ENCODE results near the gene LSM7. TPM values are rescaled to one million over a fixed set of nuclear protein-coding genes. Genes with fewer than 3 reads are reported as not detected.

LSM7 gene
- total and polyA plus RNA-seq, 2 of the 13 experiments (the other 11 are each of a cell fraction or from before 2014, with no cell fraction given): 140 to 205 TPM

DNA sequence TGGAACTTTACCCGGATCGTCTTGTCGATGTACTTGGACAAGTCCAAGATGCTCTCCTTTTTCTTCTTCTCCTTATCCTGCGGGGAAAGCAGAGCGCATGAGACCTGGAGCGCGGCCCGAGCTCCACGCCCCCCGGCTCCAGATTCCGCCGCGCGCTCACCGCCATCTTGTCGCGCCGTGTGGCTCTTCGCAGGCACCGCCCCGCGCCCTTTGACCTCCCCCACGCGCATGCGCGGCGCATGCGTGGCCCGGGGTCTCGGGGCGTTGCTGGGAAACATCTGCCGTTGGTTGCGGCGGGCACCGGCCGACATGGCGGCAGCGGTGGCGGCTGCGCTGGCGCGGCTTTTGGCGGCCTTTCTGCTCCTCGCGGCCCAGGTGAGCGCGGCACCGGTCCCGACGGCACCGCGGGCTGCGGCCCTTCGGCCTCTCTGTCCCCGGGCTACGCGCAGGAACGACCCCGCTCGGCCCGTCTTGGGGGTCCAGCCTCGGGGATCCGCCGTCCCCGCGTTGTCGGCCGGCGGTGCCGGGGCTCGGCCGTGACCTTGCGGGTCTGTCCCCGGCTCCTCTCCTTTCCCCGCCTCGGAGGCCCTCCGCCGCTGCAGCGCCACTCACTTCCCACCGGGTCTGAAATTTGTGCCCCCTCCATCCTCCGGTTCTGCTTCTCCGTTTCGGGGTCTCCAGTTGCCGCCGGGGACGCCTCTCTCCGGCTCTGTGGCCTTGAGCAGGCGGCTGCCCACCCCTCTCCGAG is at the start of gene LSM7, which contains the start of gene SPPL2B (continued):
- TF ChIP-seq, protein P1, sequence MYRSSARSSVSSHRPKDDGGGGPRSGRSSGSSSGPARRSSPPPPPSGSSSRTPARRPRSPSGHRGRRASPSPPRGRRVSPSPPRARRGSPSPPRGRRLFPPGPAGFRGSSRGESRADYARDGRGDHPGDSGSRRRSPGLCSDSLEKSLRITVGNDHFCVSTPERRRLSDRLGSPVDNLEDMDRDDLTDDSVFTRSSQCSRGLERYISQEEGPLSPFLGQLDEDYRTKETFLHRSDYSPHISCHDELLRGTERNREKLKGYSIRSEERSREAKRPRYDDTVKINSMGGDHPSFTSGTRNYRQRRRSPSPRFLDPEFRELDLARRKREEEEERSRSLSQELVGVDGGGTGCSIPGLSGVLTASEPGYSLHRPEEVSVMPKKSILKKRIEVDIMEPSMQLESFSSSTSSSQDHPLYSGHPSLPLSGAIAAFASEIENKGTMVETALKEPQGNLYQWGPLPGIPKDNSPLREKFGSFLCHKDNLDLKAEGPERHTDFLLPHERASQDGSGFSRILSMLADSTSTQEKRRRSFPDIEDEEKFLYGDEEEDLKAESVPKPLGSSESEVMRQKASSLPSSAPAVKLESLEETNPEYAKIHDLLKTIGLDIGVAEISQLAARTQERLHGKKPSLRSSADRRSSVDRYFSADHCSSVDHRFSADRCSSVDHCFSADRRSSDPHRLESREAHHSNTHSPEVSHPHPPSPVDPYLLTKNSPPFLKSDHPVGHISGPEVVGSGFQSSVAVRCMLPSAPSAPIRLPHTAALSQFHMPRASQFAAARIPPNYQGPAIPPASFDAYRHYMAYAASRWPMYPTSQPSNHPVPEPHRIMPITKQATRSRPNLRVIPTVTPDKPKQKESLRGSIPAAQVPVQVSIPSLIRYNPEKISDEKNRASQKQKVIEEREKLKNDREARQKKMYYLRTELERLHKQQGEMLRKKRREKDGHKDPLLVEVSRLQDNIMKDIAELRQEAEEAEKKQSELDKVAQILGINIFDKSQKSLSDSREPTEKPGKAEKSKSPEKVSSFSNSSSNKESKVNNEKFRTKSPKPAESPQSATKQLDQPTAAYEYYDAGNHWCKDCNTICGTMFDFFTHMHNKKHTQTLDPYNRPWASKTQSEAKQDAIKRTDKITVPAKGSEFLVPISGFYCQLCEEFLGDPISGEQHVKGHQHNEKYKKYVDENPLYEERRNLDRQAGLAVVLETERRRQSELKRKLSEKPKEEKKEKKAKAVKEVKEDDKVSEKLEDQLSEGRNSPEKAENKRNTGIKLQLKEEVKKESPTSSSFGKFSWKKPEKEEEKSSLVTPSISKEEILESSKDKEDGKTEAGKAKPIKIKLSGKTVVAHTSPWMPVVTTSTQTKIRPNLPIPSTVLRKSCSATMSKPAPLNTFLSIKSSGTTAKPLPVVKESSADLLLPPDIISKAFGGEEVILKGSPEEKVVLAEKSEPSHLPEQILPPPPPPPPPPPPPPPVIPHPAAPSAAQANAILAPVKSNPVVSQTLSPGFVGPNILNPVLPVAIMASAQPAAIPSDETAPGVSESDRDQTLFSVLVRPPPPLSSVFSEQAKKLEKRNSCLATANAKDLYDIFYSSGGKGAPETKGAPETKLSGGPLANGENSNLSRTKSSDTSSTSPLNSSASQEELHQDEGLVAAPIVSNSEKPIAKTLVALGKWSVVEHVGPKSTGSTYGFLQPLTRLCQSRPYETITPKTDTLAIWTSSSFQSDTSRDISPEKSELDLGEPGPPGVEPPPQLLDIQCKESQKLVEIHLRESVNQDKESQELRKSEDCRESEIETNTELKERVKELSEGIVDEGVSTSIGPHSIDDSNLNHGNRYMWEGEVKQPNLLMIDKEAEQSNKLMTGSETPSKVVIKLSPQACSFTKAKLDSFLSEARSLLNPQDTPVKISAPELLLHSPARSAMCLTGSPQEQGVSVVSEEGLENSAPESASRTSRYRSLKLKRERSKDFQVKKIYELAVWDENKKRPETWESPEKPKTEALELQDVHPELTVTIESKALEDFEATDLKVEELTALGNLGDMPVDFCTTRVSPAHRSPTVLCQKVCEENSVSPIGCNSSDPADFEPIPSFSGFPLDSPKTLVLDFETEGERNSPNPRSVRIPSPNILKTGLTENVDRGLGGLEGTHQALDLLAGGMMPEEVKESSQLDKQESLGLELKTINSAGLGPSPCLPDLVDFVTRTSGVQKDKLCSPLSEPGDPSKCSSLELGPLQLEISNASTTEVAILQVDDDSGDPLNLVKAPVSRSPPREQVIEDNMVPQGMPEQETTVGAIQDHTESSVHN (CRISPR knock-in tag; IDR thresholded peaks at IDR 0.05): no peak
- TF ChIP-seq, protein P2, sequence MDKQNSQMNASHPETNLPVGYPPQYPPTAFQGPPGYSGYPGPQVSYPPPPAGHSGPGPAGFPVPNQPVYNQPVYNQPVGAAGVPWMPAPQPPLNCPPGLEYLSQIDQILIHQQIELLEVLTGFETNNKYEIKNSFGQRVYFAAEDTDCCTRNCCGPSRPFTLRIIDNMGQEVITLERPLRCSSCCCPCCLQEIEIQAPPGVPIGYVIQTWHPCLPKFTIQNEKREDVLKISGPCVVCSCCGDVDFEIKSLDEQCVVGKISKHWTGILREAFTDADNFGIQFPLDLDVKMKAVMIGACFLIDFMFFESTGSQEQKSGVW (CRISPR knock-in tag; IDR thresholded peaks at IDR 0.05; ENCODE audit: borderline replicate concordance): no peak
- TF ChIP-seq ZSCAN29 (CRISPR knock-in tag; conservative IDR thresholded peaks at IDR 0.05): no peak
- TF ChIP-seq CC2D1A (CRISPR knock-in tag; IDR thresholded peaks at IDR 0.05): no peak
- peak; percentile 56; the same call in 1 of the 2 replicates for TF ChIP-seq ZNF749 (CRISPR knock-in tag; IDR thresholded peaks at IDR 0.05; ENCODE audit: borderline replicate concordance)
- TF ChIP-seq, protein P3, sequence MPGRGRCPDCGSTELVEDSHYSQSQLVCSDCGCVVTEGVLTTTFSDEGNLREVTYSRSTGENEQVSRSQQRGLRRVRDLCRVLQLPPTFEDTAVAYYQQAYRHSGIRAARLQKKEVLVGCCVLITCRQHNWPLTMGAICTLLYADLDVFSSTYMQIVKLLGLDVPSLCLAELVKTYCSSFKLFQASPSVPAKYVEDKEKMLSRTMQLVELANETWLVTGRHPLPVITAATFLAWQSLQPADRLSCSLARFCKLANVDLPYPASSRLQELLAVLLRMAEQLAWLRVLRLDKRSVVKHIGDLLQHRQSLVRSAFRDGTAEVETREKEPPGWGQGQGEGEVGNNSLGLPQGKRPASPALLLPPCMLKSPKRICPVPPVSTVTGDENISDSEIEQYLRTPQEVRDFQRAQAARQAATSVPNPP (CRISPR knock-in tag; IDR thresholded peaks at IDR 0.05): peak; percentile 65; the same call in 1 of the 2 replicates
- TF ChIP-seq GFI1 (CRISPR knock-in tag; IDR thresholded peaks at IDR 0.05; ENCODE audit: borderline replicate concordance): no peak; the same call in 1 of the 2 replicates
- TF ChIP-seq TRIM24 (CRISPR knock-in tag; IDR thresholded peaks at IDR 0.05): no peak
- no peak; the same call in 1 of the 2 replicates for TF ChIP-seq SNAI1 (CRISPR knock-in tag; IDR thresholded peaks at IDR 0.05; ENCODE audit: borderline replicate concordance)
- TF ChIP-seq ZMYM2 (CRISPR knock-in tag; IDR thresholded peaks at IDR 0.05): no peak
- no peak for TF ChIP-seq ZNF383 (CRISPR knock-in tag; IDR thresholded peaks at IDR 0.05; ENCODE audit: borderline replicate concordance)
- TF ChIP-seq IRX3 (CRISPR knock-in tag; IDR thresholded peaks at IDR 0.05; ENCODE audit: borderline replicate concordance, low read depth): peak; percentile 41; the same call in 1 of the 2 replicates
- TF ChIP-seq GTF3A (CRISPR knock-in tag; conservative IDR thresholded peaks at IDR 0.05): no peak
- TF ChIP-seq ZIK1 (CRISPR knock-in tag; IDR thresholded peaks at IDR 0.05; ENCODE audit: borderline replicate concordance, low read depth): no peak; the same call in none of the 2 replicates
- TF ChIP-seq MYNN (CRISPR knock-in tag; IDR thresholded peaks at IDR 0.05; ENCODE audit: low read depth): no peak
- no peak for TF ChIP-seq SRSF4 (IDR thresholded peaks at IDR 0.05; ENCODE audit: low read depth, low read length, poor library complexity, severe bottlenecking)
- TF ChIP-seq ADNP (CRISPR knock-in tag; IDR thresholded peaks at IDR 0.05): no peak
- no peak for TF ChIP-seq ZNF484 (CRISPR knock-in tag; IDR thresholded peaks at IDR 0.05; ENCODE audit: borderline replicate concordance, low read depth)
- no peak for TF ChIP-seq MTF2 (CRISPR knock-in tag; IDR thresholded peaks at IDR 0.05; ENCODE audit: borderline replicate concordance)

Measured in HepG2 (cell line).